ENCODE measurements around the gene GORASP1. TPM values are rescaled to one million over a fixed set of nuclear protein-coding genes. Genes with fewer than 3 reads are reported as not detected.

GORASP1 gene
- total RNA-seq, 4 donors from 2014 or later = 32.3 to 73.4 (median 47.5) TPM

- DNase-seq = no peak
- Histone ChIP-seq H3K4me1 (peaks cover 0 to 5% of the 10 kb centered on the region in 2 donors), H3K27ac (no peak overlapping the region), H3K4me3 (no peak overlapping the region), H3K27me3 (no peaks in the 10 kb centered on the region), H3K9me3 (no peaks in the 10 kb centered on the region), H3K36me3 (no peaks in the 10 kb centered on the region)
- no peak for TF ChIP-seq CTCF (IDR thresholded peaks at IDR 0.05)
- TF ChIP-seq POLR2A (IDR thresholded peaks at IDR 0.05) = no peak
- intact Hi-C loops (cut with DNase I; ENCODE audit: low total_unique reads) = no loop called here
These were observed 8.2 kb downstream of the GORASP1 start for GRCh38 chr3:39099242-39099641.

GRCh38 chr3:39098473-39099000, 8.9 kb downstream of the GORASP1 start:
- intact Hi-C loops (cut with DNase I; ENCODE audit: low total_unique reads) = no loop called here
- no peak for DNase-seq
- Histone ChIP-seq H3K9me3 (no peaks in the 10 kb centered on the region), H3K27ac (no peak overlapping the region), H3K4me3 (no peak overlapping the region), H3K4me1 (no peaks in the 10 kb centered on the region), H3K27me3 (no peaks in the 10 kb centered on the region), H3K36me3 (no peaks in the 10 kb centered on the region)
- TF ChIP-seq POLR2A (IDR thresholded peaks at IDR 0.05) (no peak), CTCF (IDR thresholded peaks at IDR 0.05) (no peak)

- no peak for DNase-seq
- Histone ChIP-seq H3K4me1 (no peaks in the 10 kb centered on the region), H3K9me3 (no peaks in the 10 kb centered on the region), H3K4me3 (no peak overlapping the region), H3K27me3 (no peaks in the 10 kb centered on the region), H3K36me3 (no peaks in the 10 kb centered on the region), H3K27ac (no peak overlapping the region)
- intact Hi-C loops (cut with DNase I; ENCODE audit: low total_unique reads) = no loop called here
- TF ChIP-seq POLR2A (IDR thresholded peaks at IDR 0.05) (no peak), CTCF (IDR thresholded peaks at IDR 0.05) (no peak)
These were observed 9.5 kb downstream of the GORASP1 start for GRCh38 chr3:39097716-39098472.

GRCh38 chr3:39096775-39097174, 10.7 kb downstream of the GORASP1 start:
- peak overlapping the region in 1 of 2 donors; percentile 33 for H3K27ac ChIP-seq
- no peaks in the 10 kb centered on the region for H3K4me1 ChIP-seq
- DNase-seq = no peak
- intact Hi-C loops (cut with DNase I; ENCODE audit: low total_unique reads) = no loop called here
- no peak overlapping the region for H3K4me3 ChIP-seq
- no peaks in the 10 kb centered on the region for H3K9me3 ChIP-seq
- TF ChIP-seq POLR2A (IDR thresholded peaks at IDR 0.05) (no peak), CTCF (IDR thresholded peaks at IDR 0.05) (no peak)
- no peaks in the 10 kb centered on the region for H3K36me3 ChIP-seq
- H3K27me3 ChIP-seq = no peaks in the 10 kb centered on the region

- peak overlapping the region in 1 of 2 donors; percentile 42 for H3K27ac ChIP-seq
- no peak for TF ChIP-seq POLR2A (IDR thresholded peaks at IDR 0.05)
- no peak for TF ChIP-seq CTCF (IDR thresholded peaks at IDR 0.05)
- DNase-seq = no peak
These were observed 11.6 kb downstream of the GORASP1 start for GRCh38 chr3:39095778-39096177.

More at GRCh38 chr3:39095778-39096177, 11.6 kb downstream of the GORASP1 start:
- no peaks in the 10 kb centered on the region for H3K36me3 ChIP-seq
- H3K4me3 ChIP-seq = no peak overlapping the region
- H3K27me3 ChIP-seq = no peaks in the 10 kb centered on the region
- intact Hi-C loops (cut with DNase I; ENCODE audit: low total_unique reads) = no loop called here
- no peaks in the 10 kb centered on the region for H3K9me3 ChIP-seq
- H3K4me1 ChIP-seq = no peaks in the 10 kb centered on the region

Measured in uterus (tissue), 4 donors.